BLaER1 (cell line): ENCODE data around the gene CTSF.
A peak's percentile ranks its signal among the peaks of the same experiment; 100 is the strongest.
"Not testable (repeated sequence)": the region's sequence is repeated elsewhere in the genome, so short reads cannot be mapped to it uniquely, and the experiment has no call there.

Experiments used
- H3K27ac ChIP-seq: shearing (Covaris generic); formaldehyde crosslinking; 2 replicates; pipeline ENCODE4 v1.8.1; 2022
- H3K27me3 ChIP-seq: shearing (Covaris generic); formaldehyde crosslinking; 2 replicates; pipeline ENCODE4 v1.8.1; 2022
- H3K36me3 ChIP-seq: shearing (Covaris generic); formaldehyde crosslinking; 2 replicates; pipeline ENCODE4 v1.8.1; 2022
- H3K4me1 ChIP-seq: shearing (Covaris generic); formaldehyde crosslinking; 2 replicates; pipeline ENCODE4 v1.8.1; 2022
- H3K4me2 ChIP-seq: shearing (Covaris generic); formaldehyde crosslinking; 2 replicates; pipeline ENCODE4 v1.8.1; 2022
- H3K4me3 ChIP-seq: shearing (Covaris generic); formaldehyde crosslinking; 2 replicates; pipeline ENCODE4 v1.8.1; 2022
- H3K9ac ChIP-seq: shearing (Covaris generic); formaldehyde crosslinking; 2 replicates; pipeline ENCODE4 v1.8.1; 2022
- H3K9me3 ChIP-seq: shearing (Covaris generic); formaldehyde crosslinking; 2 replicates; pipeline ENCODE4 v1.8.1; 2022
- H4K20me1 ChIP-seq: shearing (Covaris generic); formaldehyde crosslinking; 2 replicates; pipeline ENCODE4 v1.8.1; 2022
- Cebpa-rat ChIP-seq: shearing (Covaris generic); IDR thresholded peaks from 2 replicates; pipeline ENCODE4 v1.8.1; 2022

The CTSF gene

GRCh38 chr11:66568124-66568916 is at the start of gene CTSF:
CTSF (minus strand) TSS chr11:66568606; CDS start chr11:66568486, 120 bp downstream.
- H3K4me2 ChIP-seq = no peak within 1 kb of the TSS
- H3K4me1 ChIP-seq = peaks cover 13% of the 10 kb centered on the region
- no peaks in the 10 kb centered on the region for H3K36me3 ChIP-seq
- peaks cover 11% of the 10 kb centered on the region; the same call in 1 of the 2 replicates for H3K9me3 ChIP-seq
- no peak for TF ChIP-seq Cebpa-rat
- H3K4me3 ChIP-seq = no peak within 1 kb of the TSS
- no peak within 1 kb of the TSS for H3K9ac ChIP-seq
- H4K20me1 ChIP-seq = no peaks in the 10 kb centered on the region
- H3K27me3 ChIP-seq = peaks cover 42% of the 10 kb centered on the region
- no peak within 1 kb of the TSS for H3K27ac ChIP-seq

GRCh38 chr11:66617155-66617834 is 48.9 kb upstream of the CTSF start:
- peaks cover 62% of the 10 kb centered on the region for H3K4me1 ChIP-seq
- peak overlapping the region; percentile 97 for H3K9ac ChIP-seq
- peak overlapping the region; percentile 99 for H3K4me3 ChIP-seq
- no peak for TF ChIP-seq Cebpa-rat
- H3K27ac ChIP-seq = peak overlapping the region; percentile 97
- peak overlapping the region; percentile 97 for H3K4me2 ChIP-seq
- no peaks in the 10 kb centered on the region for H3K27me3 ChIP-seq
- H3K36me3 ChIP-seq = peaks cover 44% of the 10 kb centered on the region
- H3K9me3 ChIP-seq = no peaks in the 10 kb centered on the region
- H4K20me1 ChIP-seq = peaks cover 59% of the 10 kb centered on the region

- no peak for TF ChIP-seq Cebpa-rat
- Histone ChIP-seq H3K9me3 (no peaks in the 10 kb centered on the region), H3K4me3 (peak within 1 kb of the TSS; percentile 99), H3K4me2 (peak within 1 kb of the TSS; percentile 97), H3K27ac (peak within 1 kb of the TSS; percentile 97), H3K36me3 (peaks cover 37% of the 10 kb centered on the region), H3K27me3 (no peaks in the 10 kb centered on the region), H3K4me1 (peaks cover 62% of the 10 kb centered on the region), H3K9ac (peak within 1 kb of the TSS; percentile 97), H4K20me1 (peaks cover 51% of the 10 kb centered on the region)
Measured at GRCh38 chr11:66616379-66617154, 48.2 kb upstream of the CTSF start, which contains the start of gene RBM14. RBM14 (plus strand) TSS chr11:66616630; CDS start chr11:66616721, 91 bp downstream.

GRCh38 chr11:66614073-66614472 is 45.7 kb upstream of the CTSF start:
- Histone ChIP-seq H3K4me2 (no peak overlapping the region), H3K27me3 (no peaks in the 10 kb centered on the region), H3K36me3 (peaks cover 16% of the 10 kb centered on the region), H3K27ac (no peak overlapping the region), H3K9me3 (no peaks in the 10 kb centered on the region), H4K20me1 (peaks cover 27% of the 10 kb centered on the region), H3K4me3 (no peak overlapping the region), H3K9ac (no peak overlapping the region), H3K4me1 (peaks cover 63% of the 10 kb centered on the region)
- TF ChIP-seq Cebpa-rat = no peak

- H3K4me2 ChIP-seq = peak overlapping the region; percentile 55; the same call in 1 of the 2 replicates
- no peak overlapping the region for H3K27ac ChIP-seq
- no peak for TF ChIP-seq Cebpa-rat
Measured at GRCh38 chr11:66612458-66612857, 44.1 kb upstream of the CTSF start.

GRCh38 chr11:66609721-66610617 is 41.6 kb upstream of the CTSF start:
- peak overlapping the region; percentile 52 for H3K27ac ChIP-seq
- peaks cover 63% of the 10 kb centered on the region for H3K4me1 ChIP-seq
- no peaks in the 10 kb centered on the region for H4K20me1 ChIP-seq
- TF ChIP-seq Cebpa-rat = no peak
- no peaks in the 10 kb centered on the region for H3K27me3 ChIP-seq
- peak overlapping the region; percentile 55 for H3K4me2 ChIP-seq
- no peak overlapping the region for H3K4me3 ChIP-seq
- peak overlapping the region; percentile 39; the same call in 1 of the 2 replicates for H3K9ac ChIP-seq
- H3K36me3 ChIP-seq = peaks cover 29% of the 10 kb centered on the region
- no peaks in the 10 kb centered on the region; the same call in 1 of the 2 replicates for H3K9me3 ChIP-seq

More at GRCh38 chr11:66612458-66612857, 44.1 kb upstream of the CTSF start:
- peaks cover 66% of the 10 kb centered on the region for H3K4me1 ChIP-seq
- H3K9ac ChIP-seq = no peak overlapping the region
- no peak overlapping the region for H3K4me3 ChIP-seq
- H4K20me1 ChIP-seq = peaks cover 10% of the 10 kb centered on the region
- H3K36me3 ChIP-seq = 0 out of 2 replicates have a peak, but pooled peaks cover 4% of the 10 kb centered on the region
- H3K9me3 ChIP-seq = no peaks in the 10 kb centered on the region; the same call in 1 of the 2 replicates
- H3K27me3 ChIP-seq = no peaks in the 10 kb centered on the region

GRCh38 chr11:66607126-66607834 is 38.9 kb upstream of the CTSF start:
- Histone ChIP-seq H3K4me3 (no peak overlapping the region), H3K9ac (no peak overlapping the region), H3K4me1 (peaks cover 65% of the 10 kb centered on the region), H3K36me3 (peaks cover 56% of the 10 kb centered on the region), H4K20me1 (no peaks in the 10 kb centered on the region), H3K27ac (peak overlapping the region; percentile 51), H3K9me3 (no peaks in the 10 kb centered on the region; the same call in 1 of the 2 replicates), H3K27me3 (no peaks in the 10 kb centered on the region), H3K4me2 (no peak overlapping the region)
- TF ChIP-seq Cebpa-rat = no peak

- not testable (repeated sequence) for H3K27me3 ChIP-seq, H3K4me3 ChIP-seq, H3K9me3 ChIP-seq, H4K20me1 ChIP-seq, H3K9ac ChIP-seq, H3K4me2 ChIP-seq
- peak overlapping the region; percentile 51; the same call in 1 of the 2 replicates for H3K27ac ChIP-seq
- H3K36me3 ChIP-seq = peaks cover 62% of the 10 kb centered on the region
- H3K4me1 ChIP-seq = peaks cover 65% of the 10 kb centered on the region
Measured at GRCh38 chr11:66606608-66607007, 38.2 kb upstream of the CTSF start.
